CD4-positive, alpha-beta T cell treated with Interferon alpha-2 for 1 hour (primary cell): ENCODE results near the gene RRAS2.
A peak's percentile ranks its signal among the peaks of the same experiment; 100 is the strongest.
"Not testable (repeated sequence)": the region's sequence is repeated elsewhere in the genome, so short reads cannot be mapped to it uniquely, and the experiment has no call there.

Experiments
- DNase-seq, 2 donors: peaks; one replicate each; pipeline ENCODE4 v3.0.0-alpha.2; 2020 to 2022

Gene RRAS2

DNA sequence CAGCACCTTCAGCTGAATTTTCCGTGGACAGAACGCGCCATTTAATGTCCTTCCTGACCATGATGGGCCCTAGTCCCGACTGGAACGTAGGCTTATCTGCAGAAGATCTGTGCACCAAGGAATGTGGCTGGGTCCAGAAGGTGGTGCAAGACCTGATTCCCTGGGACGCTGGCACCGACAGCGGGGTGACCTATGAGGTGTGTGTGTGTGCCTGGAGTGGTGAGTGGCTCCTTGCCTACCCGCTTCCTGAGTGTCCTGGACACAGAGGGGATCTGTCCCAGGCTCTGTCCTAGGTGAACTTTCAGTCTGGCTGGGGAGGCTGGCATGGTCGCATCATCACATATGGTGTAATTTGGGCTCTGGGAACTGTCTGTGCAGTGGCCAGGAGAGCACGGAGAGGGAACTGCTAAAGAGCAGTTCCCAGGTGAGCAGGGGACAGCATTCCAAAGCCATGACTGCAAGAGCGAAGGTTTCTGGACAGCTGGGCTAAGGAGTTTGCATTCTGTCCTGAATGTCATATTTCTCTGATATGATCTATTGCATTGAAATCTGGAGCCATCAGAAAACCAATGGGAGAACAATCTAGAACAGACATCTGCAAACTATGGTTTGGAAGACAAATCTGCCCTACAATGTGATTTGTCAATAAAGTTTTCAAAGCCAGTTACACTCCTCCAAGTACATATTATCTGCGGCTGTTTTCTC lies 104.3 kb downstream of the RRAS2 start:
- no peak for DNase-seq

DNA sequence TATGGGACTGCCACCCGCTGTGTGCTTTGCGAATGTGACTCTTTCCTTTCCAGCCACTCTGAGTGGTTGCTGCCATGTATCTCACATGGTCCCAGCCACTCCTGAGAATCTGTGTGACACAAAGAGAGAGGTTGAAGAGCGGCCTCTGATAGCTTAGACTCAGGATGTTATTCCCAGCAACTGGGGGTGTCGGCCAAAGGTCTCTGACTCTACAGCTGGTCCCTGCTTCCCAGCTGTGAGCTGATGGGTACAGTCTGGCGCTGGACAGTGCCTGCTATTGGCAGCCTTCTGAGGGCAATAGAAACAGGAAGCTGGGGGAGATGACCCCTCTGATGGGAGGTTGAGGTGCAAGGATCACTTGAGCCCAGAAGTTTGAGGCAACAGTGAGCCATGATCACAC lies 105.1 kb downstream of the RRAS2 start:
- no peak for DNase-seq

DNA sequence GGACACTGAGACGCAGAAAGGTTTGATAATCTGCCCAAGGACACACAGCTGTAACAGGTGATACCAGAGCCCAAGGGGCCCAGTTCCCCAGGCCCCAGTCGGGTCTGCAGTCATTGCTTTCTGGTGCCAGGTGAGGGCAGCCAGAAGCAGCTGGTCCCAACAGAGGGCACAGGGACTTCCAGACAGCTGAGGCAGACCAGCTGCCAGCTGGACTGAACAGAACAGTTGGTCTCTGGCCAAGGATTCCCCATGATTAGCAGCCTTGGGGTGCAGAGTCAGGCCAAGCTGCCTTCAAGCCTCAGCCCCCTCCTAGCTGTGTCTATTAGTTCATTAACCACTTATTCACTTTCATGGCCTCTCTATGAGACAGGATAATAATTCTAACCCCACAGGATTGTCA lies 105.6 kb downstream of the RRAS2 start:
- DNase-seq, result no peak

DNA sequence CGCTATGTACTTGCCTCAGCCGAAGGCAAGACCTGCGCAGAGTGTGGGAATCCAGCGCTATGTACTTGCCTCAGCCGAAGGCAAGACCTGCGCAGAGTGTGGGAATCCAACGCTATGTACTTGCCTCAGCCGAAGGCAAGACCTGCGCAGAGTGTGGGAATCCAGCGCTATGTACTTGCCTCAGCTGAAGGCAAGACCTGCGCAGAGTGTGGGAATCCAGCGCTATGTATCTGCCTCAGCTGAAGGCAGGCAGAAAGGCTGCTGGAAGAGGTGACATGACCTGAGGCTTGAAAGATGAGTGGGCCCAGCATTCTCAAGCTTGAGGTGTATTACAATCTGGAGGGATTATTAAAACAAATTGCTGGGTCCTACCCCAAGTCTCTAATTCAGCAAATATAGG lies 106.5 kb downstream of the RRAS2 start:
- not testable (repeated sequence) for DNase-seq

DNA sequence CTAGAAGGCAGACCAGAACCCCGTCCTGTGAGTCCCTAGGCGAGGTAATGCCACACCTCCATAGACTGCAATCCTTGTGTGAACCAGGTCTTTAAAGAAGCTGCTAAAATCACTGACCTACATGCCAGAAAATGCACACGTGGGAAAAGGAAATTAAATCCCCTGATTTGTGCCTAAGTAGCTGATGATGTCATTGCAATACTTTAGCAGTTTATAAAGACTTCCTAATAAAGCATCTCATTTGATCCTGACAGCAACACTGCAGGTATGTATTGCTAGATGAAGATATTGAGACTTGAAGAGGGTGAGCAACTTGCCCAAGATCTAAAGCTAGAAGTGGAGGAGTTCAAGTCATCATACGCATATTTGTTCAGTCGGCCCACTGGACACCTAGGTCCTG lies 107.2 kb downstream of the RRAS2 start:
- DNase-seq, result no peak

DNA sequence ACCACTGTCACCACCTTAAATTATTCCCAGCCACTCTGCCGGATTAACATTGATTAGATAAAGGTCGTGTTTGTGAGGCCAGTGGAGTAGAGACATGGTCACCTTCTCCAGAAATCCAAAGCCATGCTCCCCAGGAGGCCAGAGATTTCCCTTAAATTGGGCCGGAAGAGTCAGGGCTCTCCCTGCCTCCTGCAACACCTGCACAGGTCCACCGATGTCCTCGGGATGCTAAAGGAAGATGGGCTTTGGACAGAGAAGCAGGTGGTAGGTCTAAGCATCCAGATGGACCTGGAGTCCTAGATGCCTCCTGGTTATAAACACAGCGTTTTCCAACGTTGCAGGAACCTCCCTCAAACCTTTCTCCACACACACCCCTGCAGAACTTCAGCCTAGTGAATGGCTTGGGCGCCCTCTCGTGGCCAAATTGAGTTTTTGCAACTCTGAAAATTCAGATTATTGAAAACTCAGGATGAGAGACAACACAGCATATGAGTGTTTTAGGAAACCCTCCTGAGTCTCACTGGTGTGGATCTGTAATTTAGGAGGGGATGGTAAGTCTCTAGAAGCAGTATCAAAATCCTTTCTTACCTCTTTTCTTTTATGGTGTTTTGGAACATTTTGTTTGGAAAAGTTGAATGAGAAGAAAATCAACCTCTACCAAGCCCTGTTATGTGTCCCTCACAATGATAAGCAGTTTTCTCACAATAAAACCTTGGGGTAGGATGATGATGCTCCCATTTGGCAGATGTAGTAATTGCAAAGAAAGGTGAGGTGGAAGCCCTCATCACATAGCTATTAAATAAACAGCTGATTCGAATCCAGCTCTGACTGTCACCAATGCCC lies 109.6 kb downstream of the RRAS2 start:
- peak; percentile 61 to 70 for DNase-seq

DNA sequence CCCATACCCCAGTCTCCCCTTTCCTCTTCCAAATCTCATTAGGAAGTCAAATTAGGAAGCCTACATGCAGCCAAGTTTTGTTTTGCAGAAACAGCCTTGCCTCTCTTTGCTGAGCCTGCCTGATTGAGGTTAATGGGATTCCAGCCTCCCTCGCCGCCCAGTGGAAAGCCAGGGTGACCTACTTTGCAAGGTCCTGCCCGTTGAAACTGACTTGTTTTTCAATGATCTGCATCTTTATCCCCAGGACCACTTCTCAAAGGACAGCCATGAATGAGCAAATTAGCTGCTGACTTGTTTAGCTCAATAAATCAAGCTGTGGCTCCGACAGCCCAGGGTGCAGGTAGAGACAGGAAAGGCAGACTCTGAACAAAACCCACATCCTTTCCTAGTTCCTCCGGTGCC lies 110.4 kb downstream of the RRAS2 start:
- peak in 1 of 2 donors; percentile 30 for DNase-seq

DNA sequence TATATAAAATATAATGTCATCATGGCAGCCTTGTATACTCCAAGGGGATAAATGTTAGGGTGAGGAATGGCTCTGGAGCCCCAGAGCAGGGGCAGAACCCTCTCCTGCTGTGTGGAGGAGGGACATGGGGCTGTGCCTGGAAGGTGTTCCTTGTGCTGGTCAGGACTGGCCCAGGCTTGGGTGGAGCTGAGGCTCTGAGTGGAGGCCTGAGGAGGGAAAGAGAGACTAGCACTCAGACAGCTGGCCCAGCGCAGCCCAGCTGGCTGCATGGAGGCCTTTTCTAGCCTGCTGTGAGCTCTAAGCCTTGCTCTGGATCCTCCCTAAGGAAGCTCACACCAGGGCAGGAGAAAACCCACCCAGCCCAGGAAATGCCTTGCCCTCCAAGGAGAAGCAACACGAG lies 113.5 kb downstream of the RRAS2 start:
- no peak for DNase-seq

DNA sequence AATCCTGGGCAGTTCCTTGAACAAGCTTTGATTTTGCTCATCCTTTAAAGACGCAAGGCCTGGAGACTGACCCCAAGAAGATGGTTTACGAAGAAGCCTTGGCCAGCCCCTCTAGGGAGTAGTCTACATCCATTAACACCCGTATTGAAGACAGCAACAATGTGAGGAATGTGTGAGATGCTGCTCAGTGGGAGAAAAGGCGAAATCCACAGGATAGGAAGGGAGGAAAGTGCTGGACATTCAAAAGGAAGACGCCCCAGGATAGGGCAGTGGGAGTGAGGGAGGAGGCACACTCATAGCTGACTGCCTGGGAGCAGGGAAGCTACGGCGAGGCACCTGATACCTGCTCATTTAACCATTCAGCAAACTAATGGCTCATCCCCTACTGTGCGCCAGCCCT lies 114.1 kb downstream of the RRAS2 start:
- DNase-seq, result no peak

DNA sequence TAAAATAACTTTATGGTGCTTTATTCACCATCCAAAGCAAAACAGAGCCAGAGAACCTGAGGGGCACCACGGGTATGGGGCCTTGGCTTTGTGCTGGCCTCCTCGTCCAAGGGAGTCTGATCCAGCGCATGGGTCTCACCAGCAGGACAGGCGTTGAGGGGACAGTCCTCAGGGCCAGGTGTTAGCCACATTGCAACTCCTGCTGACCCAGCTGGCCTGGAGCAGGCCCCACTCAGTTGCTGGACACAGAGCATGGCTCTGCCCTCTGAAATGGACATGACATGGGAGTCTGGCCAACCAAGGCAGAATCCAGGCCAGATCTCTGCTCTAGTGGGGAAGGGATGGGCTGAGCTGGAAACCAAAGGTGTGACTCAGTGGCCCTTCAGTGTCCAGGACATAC lies 116.2 kb downstream of the RRAS2 start:
- DNase-seq, result no peak

DNA sequence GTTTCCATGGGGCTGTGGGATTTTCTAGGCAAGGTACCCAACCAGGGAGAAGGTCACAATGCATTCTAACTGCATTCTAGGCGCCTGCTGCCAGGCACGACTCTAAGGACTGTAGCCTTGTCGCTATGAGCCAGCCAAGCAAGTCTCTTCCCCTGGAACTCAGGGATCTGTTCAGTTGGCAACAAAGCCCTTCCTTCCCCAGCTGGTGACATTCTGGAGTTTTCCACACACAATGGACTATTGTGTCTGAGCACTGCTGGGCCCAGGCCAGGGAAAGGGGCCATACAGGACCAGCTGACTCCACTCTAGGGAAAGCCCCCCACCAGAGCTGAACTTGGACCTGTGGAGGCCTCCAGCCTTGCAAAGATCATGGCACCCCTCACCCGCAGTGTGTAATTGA lies 116.8 kb downstream of the RRAS2 start:
- no peak for DNase-seq

DNA sequence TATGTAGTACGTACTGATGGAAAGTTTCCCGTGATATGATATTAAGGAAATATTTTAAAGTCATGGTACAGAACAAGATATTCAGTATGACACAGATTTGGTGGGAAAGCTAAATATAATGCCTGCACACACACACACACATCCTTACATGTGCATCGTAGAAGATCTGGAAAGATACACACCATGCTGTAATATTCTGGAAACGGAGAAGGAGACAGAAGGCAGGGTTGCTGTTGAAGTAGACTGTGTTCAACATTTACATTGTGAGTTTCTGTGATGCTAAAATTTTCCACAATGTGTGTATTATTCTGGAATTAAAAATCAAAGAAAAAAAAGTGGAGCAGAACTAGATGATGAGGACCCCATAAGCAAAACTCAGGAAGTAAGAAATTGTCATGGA lies 118.0 kb downstream of the RRAS2 start:
- DNase-seq, result no peak

DNA sequence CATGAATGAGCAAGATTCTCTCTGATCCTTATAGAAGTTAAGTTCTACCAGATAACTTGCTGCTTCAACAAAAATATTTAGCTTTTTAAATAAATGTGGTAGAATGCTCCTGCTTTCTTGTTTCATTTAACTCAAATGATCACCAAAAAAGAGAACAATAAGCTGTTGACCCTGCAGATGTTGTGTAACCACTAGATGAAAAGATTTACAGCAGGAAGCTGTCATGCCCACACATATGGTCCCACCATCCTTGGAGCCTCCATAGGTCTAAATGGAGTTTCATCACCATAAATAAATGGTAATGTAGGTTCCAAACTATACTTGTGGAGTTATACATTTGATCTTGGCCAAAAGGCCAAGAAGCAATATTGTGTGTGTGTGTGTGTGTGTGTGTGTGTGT lies 118.8 kb downstream of the RRAS2 start:
- DNase-seq, result no peak

DNA sequence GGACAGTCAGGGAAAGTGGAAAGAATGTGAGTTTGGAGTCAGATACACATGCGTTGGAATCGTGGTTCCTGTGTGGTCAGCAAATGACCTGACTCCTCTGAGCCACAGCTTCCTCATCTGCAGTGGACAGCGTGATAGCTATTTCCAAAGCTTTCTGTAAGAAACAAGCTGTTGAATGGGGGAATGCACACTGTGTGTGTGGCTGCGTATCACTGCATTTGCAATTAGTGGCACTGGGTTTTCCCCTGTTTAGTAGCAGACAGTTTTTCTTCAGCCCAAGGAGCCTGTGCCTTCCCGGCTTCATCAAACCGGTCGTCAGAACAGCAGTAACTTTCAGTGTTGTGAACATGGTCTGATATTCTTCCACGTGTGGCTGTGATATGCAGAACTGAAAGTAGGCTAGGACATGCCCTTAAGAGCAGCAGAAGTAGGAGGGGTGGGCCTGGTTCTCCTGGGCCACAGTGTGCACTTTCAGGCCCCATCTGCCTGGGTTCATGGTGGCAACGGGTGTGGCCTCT lies 121.5 kb downstream of the RRAS2 start:
- DNase-seq, result peak; percentile 10 to 69

DNA sequence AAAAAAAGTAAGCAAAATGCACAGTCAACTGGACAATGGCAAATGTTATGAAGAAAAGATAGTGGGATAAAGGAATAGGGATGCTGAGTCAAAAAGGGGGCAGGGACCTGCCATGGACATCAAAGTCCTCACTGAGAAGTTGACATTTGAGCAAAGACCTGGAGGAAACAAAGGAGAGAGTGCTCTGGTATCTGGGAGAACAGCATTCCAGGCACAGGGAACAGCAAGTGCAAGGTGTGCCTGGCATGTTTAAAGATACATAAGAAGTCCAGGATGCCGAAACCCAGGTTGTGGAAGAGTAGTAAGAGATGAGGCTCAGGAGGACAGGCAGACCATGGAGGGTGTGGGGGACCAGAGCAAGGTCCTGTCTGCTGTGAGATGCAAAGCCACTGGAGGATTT lies 123.3 kb downstream of the RRAS2 start:
- DNase-seq, result no peak

DNA sequence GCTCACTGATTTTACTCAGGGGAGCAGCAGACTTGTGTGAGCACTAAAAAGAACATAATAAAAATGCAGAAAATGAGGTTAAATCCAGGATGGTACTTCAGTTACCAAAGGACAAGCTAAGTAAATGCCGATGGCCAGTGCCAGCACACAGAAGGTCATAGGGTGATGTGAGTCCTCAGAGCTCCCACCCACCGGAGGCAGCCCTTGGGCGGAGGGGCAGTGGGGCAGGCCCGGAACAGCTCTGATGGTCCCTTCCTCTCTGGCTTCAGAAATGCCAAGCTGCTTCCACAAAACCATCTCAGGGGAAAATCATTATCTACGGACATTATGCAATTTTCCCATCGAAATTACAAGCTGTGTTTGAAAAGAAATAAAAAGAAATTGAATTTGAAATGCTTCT lies 124.5 kb downstream of the RRAS2 start:
- no peak for DNase-seq

DNA sequence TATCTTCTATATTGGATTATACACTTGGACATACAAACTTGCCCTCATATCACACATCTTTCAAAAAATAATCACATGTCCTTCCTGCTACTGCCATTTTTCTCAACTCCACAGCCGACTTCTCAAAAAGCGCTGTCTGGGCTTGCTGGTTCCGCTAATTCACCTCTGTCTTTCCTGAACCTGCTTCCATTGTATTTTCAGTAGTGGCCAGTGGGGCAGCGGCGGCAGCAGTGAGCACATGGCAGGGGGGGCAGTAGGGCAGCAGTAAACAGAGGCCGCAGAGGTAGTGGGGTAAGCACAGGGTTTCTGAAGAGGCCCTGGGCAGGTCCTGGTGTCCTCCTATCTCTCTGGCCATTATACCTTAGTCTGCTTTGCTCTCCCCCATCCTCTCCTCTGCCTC lies 126.3 kb downstream of the RRAS2 start:
- DNase-seq, result no peak

DNA sequence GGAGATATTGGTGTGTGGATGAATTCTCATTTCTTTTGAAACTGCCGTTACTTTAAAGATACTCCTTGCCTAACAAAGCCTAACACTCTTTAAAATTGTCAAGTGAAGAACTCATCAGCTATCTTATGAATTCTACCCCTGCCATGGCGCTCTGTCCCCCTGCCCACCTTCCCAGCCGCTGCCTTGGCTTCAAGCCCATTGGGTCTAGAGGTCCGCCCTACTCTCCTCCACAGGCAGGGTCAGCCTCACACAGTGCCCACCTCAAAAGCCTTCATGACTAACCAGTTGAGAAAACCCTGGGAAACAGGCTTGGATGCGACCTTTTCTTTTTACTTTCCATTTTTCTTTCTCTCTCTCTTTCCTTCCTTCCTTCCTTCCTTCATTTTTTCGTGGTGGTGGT lies 128.6 kb downstream of the RRAS2 start:
- no peak for DNase-seq

DNA sequence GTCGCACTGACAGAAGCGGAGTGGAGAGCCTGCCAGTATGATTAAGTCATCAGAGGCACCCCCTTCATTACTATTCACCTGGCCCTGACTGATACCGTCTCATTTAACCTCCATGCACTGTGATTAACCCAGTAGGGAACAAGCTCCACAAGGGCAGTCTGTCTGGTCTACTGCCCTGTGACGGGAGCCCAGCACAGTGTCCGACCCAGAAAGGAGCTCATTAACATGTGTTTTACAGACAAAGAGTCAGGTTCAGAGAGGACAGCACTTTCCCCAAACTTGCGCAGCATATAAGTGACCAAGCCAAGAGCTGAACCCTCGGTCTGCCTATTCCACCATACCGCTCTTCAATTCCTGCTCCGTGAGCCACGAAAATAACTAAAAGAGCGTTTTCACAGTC lies 129.5 kb downstream of the RRAS2 start:
- no peak for DNase-seq

DNA sequence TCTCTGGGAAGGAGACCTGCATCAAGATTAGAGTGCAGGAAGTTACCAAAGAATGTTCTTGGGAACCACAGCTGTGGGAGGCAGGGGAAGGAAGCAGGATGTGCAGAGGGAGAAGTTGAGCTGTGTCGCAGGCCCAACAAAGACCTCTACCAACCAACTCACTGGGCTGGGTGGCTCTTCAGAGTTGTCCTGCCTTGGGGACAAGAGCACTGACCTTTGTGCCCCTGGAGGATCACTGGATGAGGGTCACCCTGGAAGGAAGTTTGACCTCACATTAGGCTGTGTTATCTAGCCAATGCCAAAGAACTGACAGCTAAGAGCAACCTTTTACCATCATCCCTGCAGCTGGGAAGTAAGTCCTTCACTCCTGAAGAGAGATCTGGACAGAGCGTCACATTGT lies 130.6 kb downstream of the RRAS2 start:
- DNase-seq, result no peak
